HG03558 (cell line): Measurements from ENCODE around the gene HS1BP3.

Experiments used
- ATAC-seq: cut with Tn5 transposase; IDR thresholded peaks from one replicate; pipeline ENCODE4 v1.9.1; 2021; ENCODE audit warnings: moderate number of reproducible peaks; ENCODE audit not compliant: unreplicated experiment; ENCODE audit errors: extremely low read depth

HS1BP3 gene

DNA sequence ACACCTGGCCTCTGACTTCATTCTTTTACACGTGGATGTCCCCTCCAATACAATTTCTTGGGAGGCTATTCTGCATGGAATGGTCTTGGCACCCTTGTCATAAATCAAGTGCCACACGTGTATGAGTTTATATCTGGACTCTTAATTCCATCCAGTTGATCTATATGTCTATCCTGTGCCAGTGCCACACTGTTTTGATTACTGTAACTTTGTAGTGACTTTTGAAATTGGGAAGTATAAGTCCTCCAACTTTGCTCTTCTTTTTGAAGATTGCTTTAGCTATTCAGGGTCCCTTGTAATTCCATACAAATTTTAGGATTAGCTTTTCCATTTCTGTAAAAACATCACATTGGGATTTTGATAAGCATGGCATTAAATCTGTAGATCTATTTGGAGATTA is 43.5 kb downstream of the HS1BP3 start:
- ATAC-seq = no peak

DNA sequence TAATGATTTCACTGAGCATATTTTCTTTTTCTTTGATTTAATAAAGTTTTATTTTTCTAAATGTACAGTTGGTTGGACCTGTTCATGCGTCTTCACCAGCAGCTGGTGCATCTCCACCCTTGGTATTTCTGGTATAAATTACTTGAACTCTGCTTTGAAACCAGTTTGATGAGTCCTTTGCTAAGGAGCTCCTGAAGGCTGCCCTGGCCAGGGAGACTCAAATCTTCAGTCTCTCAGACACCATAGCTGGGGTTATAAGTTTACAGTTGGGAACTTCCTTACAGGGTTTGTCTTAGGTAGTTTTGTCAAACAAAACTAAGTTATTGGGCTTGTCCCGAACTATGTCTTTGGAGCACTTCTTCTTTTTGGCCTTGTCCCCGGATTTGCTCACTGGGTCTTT is 44.7 kb downstream of the HS1BP3 start:
- no peak for ATAC-seq

DNA sequence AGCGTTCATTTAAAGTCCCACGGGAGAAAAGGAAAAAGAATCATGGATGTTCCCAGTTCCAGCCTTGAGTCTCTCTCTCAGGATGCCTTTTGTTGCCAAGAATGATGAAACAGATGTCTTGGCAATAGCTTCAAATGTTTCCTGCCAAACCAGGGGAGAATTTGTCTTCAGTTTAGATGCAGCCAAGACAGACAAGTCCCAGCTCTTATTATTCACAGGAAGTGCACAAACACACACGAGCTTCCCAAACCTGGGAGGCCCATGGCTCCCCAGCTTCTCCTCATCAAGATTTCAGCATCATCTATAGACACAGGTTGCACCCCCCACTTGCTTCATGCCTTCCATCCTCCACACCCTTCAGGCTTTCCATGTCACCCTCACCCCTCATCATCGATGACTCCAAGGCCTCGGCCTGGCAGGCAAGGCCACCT is 45.9 kb downstream of the HS1BP3 start:
- no peak for ATAC-seq

DNA sequence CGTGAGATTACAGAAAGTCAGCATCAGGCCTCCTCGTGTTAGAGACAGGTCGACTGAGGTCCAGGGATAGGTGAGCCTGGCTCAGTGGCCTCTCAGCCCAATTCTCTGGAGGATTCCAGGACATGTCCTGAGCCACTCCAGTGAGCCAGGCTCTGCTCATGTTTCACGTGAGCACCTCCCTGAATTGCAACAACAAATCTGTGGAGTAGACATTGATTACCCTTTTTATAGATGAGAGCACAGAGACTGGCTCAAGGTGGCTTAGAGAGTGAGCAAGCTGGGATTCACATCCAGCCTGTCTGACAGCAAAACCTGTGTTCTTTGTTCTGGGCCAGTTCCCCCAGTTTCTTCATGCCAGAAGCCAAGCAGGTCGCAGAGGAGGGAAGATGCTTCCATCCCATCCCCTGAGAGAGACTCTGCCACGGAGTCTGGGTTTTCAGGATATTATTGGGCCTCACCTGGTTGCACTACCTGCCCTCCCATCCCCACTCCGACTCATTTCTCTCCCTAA is 46.4 kb downstream of the HS1BP3 start:
- no peak for ATAC-seq

DNA sequence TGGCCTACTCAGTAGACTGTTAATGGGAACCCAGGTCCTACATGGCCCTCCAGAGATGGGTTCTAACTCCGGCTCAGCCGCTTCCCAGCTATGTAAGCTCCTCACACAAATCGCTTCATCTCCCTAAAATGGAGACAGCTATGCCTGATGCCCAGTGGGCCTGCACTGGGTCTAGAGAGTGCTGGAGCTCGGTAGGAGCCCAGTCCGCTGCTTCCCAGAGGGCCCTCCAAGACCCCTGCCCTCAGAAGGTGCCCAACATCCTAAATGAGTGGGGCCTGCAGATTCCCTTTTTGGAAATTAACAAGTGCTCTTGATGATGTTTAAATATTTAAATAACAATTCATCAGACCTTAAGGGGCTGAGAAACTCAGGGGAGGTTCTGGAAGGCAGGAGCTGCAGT is 47.1 kb downstream of the HS1BP3 start:
- ATAC-seq = no peak

DNA sequence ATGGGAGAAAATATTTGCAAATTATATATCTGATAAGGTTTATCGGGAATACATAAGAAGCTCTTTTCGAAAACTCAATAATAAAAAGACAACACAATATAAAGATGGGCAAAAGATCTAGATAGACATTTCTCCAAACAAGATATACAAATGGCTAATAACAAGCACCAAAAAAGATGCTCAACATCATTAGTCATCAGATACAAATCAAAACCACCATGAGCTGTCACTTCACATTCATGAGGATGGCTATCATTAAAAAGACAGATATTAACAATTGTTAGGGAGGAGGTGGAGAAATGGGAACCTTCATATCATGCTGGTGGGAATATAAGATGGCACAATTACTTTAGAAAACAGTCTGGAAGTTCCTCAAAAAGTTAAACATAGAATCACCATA is 48.1 kb downstream of the HS1BP3 start:
- ATAC-seq = no peak

DNA sequence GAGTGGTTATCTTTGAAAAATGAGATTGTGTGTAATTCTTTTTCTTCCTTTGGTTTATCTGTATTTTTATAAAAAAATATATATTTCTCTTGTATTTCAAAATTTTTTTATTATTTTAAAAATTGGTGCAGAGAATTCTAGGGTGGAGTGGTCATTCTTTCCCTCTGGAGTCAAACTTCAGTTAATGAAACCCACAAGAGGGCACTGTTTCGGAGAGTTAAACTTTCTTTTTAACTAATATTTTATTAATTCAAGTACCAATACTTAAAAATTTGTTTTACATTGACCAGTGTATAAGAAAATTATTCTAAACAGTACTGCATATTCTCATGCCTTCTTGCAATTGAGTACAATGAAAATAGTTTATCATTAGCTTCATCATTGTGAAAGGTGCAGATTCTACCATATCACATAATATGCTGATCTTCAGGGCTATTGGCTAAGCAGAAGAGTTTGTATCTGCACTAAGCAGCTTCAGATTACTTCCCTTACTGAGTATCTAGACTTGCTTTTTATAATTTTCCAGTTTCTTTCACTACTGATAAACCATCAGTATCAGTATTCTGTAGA is 50.1 kb downstream of the HS1BP3 start:
- no peak for ATAC-seq

DNA sequence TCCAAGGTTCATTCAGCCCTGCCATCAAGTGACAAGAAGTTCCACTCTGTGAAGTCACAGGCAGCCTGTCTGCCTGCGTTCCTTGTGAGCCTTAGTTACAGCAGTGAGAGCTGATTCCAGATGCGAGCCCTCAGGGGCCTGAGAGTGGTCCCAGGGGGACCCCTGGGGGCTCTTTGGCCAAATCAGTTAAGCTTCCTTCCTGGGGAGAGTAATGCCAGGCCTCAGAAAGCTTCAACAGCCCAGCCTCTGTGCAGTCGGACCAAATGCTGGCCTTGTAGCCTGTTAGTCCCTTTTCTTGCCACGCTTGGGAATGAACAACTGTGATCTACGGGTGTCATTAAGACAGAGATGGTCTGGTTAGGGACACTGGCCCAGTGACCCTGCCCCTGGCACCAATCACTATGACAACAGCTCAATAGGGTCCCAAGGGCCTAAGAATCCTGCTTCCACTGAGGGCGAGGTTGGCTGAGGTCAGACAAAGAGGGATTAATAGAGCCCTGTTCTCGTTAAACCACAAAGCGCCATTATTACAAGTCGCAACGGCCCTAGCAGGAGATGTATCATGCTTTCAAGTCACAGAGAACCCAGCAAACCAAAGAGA is 50.9 kb downstream of the HS1BP3 start:
- no peak for ATAC-seq

DNA sequence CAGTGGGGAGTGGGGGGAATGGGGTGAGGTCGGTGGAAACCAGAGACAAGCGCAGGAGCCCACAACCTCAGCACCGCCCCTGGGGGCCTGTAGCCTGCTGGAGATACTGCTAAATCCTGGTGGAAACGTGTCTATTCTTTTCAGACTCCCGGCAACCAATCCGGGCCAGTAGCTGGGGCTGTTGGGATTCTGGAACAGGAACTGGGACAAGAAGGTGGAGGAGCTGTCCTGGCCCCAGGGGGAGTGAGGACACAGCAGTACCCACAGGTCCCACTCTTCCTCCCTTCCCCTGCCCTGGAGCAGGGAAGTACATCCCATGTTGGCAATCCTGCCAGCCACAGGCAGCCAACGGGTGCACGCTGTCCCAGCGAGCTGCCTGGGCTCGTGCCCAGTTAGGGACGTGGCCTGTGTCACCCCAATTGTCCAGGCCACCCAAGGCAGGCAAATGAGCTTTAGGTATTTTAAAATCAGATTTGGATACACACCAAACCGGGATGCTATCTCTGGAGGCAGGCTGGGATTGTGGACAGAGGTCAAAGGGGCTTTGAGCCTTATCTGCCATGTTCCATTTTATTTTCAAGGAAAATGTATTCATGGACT is 51.8 kb downstream of the HS1BP3 start:
- ATAC-seq = no peak

DNA sequence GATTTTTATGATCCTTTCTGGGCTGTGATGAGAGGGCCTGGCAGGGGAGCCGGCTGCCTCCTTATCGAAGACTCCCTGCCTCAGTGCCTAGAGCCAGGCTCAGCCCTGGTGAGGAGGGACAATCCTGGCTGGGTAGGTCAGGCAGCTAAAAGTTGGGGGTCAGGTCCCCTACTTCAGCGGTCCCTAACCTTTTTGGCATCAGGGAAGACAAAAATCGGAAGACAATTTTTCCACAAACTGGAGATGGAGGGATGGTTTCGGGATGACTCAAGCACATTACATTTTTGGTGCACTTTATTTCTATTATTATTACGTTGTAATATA is 53.1 kb downstream of the HS1BP3 start:
- no peak for ATAC-seq

DNA sequence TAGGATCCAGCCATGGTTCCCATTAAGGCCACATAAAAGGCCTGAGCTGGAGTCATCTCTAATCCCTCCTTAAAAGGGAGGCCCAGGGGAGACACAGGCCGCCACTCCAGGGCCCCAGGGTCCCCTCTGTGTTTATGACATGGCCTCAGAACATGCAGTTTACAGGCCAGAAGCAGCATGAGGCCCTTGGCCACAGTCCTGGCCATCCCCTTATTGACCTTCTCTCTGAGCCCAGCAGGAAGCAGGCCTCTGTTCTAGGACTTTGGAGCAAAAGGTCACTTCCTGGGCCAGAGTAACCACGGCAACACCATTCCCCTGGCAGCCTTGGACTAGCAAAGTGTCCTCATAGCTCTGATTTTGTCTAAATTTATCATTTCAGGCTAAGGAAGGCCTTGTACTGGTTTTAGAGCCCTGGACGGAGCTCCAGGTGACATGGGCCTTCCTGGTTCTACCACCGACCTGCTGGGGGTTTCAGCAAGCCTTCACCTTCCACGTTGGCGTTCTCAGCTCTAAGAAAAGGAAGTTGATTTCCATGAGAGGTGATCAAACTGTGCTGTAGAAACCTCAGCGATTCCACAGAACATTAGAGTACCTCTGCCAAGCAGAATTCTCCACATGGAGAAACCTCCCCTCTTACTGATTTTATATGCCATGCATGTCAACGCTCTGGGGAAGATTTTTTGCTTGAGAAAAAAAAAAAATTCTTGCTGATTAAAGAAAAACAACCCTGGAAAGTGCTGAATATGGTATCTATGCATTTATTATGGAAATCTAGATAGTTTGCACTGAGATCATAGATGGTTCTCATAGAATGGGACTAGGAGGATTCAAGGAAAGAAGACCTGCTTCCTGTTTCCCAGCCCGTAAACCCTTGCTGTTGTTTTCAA is 53.7 kb downstream of the HS1BP3 start:
- ATAC-seq = no peak

DNA sequence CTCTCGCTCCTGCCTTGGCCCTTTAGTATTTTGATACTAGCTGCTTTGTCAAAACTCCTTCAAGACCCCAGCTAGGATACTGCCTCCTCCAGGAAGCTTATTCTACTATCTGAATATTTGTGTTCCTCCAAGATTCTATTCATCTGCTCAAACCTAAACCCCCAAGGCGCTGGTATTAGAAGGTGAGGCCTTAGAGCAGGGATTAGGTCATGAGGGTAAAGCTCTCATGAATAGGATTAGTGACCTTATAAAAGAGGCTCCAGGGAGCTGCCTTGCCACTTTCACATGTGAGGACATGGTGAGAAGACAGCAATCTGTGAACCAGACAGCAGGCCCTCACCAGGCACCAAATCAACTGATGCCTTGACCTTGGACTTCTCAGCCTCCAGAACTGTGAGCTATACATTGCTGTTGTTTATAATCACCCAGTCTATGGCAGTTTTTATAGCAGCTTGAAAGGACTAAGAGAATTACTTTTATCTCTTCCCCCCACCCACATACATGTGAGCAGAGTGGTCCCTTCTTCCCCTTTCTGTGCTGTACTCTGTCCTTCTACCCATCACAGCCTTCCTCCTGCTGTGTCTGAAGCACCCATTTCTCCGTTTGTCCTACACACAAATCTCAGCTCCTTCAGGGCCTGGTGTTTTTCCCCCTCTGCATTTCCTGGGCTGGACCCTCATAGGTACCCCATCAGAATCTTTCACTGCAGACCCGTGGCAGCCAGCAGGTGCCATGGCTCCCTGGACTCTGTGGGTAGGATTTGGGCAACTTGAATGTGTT is 54.5 kb downstream of the HS1BP3 start:
- no peak for ATAC-seq

DNA sequence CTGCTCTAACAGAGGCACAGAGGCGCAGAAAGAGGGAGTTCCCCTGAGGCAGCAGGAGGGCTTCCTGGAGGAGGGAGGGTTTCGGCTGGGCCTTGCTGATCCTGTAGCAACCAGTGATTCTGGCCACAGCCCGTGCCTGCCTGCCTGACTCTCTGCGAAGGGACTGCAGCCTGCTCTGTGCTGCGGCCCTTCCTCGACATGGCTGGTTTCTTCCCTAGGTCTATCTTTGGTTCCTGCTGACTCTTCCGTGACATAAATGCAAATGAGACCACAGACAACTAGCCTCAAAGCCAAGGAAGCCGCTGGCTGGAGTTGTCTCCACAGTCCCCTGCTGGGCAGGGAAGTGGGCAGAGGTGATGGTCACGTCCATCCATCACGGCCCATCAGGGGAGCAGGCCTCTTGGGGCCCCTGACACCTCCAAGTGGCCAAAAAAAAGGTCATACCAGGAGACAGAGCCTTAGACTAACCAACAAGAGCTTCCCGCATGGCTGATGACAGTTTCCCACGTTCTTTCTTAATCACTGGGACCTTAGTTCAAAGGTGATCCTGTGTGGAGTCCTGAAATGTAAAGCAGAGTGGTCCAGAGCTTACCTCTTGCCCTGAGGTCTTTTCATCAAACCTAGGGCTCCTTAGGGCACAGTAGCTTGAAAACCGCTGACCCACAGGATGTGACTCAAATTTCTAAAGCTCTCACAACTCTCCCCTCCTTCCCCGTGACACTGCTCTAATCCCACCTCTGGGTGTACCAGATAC is 55.3 kb downstream of the HS1BP3 start:
- ATAC-seq = peak; percentile 79

DNA sequence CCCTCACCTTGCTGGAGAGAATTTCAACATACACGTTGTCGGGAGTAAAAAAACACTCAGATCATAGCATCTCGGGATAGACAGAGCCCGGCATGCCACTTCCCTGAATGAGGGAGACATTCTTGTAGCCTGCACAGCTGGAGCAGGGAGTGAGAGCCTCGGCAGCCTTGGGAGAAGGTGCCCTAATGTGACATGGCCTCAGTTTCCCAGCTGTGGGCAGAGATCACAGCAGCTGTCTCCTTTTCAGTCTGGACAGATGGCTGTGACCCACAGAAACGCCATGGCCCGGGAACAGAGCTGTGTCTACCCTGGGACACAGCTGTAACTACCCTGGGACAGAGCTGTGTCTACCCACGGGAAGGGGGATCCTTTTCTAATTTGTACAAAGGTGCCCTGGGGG is 55.9 kb downstream of the HS1BP3 start:
- no peak for ATAC-seq

DNA sequence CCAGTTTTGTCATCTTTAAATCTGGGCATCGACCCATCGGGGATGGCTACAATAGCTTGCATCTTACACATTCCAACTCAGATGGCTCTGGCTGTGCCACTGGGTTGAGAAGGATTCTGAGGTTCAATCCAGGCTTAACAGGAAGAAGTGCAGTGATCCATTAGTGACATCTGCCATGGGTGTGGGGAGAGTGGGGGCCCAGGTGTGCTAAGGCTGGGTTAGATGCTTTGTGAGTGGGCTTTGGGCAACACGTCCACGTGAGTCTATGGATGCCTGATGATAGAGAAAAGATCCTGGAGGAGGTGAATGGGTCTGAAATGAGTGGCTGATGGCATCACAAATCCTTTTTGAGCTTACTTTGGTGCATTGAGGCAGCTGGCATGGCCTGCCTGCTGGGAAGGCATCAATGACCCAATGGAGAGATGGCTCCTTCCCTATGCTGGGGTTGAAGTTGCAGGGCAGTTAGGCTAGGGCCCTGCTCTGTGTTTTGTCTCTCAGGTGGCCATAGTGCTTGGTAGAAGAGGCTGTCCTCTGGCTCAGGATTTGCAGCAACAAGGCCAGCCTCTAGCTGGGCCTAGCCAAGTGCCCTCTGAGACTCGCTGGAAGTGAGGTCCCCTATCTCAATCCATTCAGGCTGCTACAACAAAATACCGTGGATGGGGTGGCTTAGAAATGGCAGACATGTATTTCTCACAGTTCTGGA is 56.7 kb downstream of the HS1BP3 start:
- ATAC-seq = no peak

DNA sequence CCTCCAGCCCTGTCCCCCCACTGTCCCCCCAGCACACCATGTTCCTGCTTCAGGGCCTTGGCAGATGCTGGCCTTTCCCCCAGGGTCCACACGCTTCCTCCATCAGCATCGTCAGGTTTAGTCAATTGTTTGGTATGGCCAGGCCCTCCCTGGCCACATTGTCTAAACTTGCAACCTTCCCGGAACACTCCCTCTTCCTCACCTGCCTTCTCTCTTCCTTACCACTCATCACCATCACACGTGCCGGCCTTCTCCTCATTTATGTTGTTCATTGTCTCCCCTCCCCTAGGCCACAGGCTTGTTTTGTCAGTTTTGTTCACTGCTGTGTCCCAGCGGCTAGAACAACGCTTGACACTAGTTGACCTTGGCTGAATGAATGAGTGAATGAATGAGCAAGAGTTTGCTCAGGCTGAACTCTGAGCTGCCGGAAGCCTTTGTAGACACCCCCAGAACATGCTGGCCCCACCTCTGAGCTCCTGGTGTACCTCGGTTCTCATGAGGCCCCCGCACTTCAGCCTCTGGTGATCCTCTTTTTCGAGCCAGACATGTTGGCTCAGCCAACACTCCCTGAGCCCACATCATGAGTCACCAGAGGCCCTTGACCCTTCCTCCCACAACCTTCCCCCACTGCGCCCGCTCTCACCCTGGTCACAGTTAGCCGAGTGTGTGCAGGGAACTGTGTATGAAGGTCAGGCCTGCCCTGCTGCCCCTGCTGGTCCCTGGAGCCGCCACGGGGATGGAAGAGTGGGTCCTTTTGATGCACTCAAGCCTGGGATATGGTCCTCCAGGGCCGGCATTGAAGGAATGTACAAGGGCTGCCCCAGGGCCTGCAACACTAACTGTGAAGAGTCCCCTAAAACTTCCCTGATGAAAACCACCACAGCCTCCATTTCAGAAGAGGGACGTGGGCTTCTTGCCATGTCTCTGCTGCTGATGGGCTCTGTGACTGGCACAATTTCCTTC is 57.5 kb downstream of the HS1BP3 start:
- ATAC-seq = no peak

DNA sequence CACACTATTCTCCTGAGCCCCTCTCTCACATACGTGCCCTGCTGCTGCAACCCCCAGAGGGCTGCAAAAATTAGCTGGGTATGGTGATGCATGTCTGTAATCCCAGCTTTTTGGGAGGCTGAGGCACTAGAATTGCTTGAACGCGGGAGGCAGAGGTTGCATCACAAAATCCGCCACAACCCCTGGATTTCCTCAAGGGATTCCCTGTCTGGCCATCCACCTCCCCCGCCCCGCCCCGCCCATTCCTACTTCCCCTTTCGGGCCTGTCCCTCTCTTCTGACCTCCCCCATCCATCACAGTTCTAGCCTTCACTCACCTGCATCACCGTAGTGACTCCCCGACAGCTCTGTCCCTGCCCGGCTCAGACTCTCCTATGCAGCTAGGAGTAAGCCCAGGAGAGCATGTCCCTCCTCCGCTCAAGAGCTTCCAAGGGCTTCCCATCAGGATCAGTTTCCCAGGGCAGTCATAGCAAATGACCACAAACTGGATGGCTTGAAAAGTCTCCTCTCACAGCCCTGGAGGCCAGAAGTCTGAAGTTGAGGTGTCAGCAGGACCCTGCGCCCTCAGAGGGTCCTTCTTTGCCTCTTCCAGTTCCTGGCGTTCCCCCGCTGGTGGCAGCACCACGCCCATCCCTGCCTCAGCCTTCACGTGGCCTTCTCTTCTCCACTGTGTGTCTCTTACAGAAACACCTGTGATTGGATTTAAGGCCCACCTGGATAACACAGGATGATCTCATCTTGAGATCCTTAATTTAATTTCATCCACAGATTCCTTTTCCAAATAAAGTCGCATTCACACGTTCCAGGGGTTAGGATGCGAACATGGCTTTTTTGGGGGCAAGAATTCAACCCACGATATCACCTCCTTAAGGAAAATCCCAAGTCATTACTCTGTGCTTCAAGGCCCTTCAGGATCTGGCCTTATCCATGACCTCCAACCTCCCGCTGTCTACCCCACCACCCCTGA is 58.5 kb downstream of the HS1BP3 start:
- no peak for ATAC-seq
